Activated CD4-positive, alpha-beta T cell treated with anti-CD3 and anti-CD28 coated beads, Interleukin-10, Interleukin-2, amounts not matched to agents 100 ng/mL and 50 ng/mL, durations not matched to agents 16 hours and 8 hours (primary cell): ENCODE measurements around the gene HTR2B.
"Not testable (repeated sequence)": the region's sequence is repeated elsewhere in the genome, so short reads cannot be mapped to it uniquely, and the experiment has no call there.

Experiments used
- DNase-seq: peaks from one replicate; pipeline ENCODE4 v3.0.0-alpha.2; 2020

HTR2B gene

GRCh38 chr2:231124838-231125568 lies at the start of gene HTR2B:
HTR2B (minus strand) TSS chr2:231125042; CDS start chr2:231123764, 1,278 bp downstream.
- peak; percentile 73 for DNase-seq

- DNase-seq = no peak
These were observed 49.4 kb upstream of the HTR2B start for GRCh38 chr2:231174211-231174651.

GRCh38 chr2:231172025-231172424 lies 47.2 kb upstream of the HTR2B start:
- no peak for DNase-seq

- no peak for DNase-seq
These were observed 45.2 kb upstream of the HTR2B start for GRCh38 chr2:231170055-231170454.

- no peak for DNase-seq
These were observed 44.6 kb upstream of the HTR2B start for GRCh38 chr2:231169488-231169887.

GRCh38 chr2:231168460-231169139 lies 43.8 kb upstream of the HTR2B start:
- DNase-seq = no peak

- DNase-seq = peak; percentile 7
These were observed 43.1 kb upstream of the HTR2B start for GRCh38 chr2:231167745-231168459.

GRCh38 chr2:231163414-231164095 lies 38.7 kb upstream of the HTR2B start:
- no peak for DNase-seq

- DNase-seq = no peak
These were observed 38.2 kb upstream of the HTR2B start for GRCh38 chr2:231163011-231163410.

GRCh38 chr2:231161877-231162329 lies 37.1 kb upstream of the HTR2B start:
- DNase-seq = no peak

- DNase-seq = peak; percentile 20
These were observed 36.5 kb upstream of the HTR2B start for GRCh38 chr2:231161252-231161839.

GRCh38 chr2:231160701-231161100 lies 35.9 kb upstream of the HTR2B start:
- no peak for DNase-seq

GRCh38 chr2:231159306-231159705 lies 34.5 kb upstream of the HTR2B start:
- DNase-seq = no peak

GRCh38 chr2:231152800-231153557 lies 28.1 kb upstream of the HTR2B start:
- no peak for DNase-seq

- DNase-seq = no peak
These were observed 21.8 kb upstream of the HTR2B start for GRCh38 chr2:231146665-231147064.

GRCh38 chr2:231144896-231145295 lies 20.1 kb upstream of the HTR2B start:
- no peak for DNase-seq

GRCh38 chr2:231140808-231141207 lies 16.0 kb upstream of the HTR2B start:
- DNase-seq = not testable (repeated sequence)

- no peak for DNase-seq
These were observed 15.0 kb upstream of the HTR2B start for GRCh38 chr2:231139796-231140195.

- DNase-seq = no peak
These were observed 13.9 kb upstream of the HTR2B start for GRCh38 chr2:231138699-231139098.

GRCh38 chr2:231134910-231135655 lies 10.2 kb upstream of the HTR2B start:
- no peak for DNase-seq
